GM18499 (cell line): ENCODE results near the gene NHS.

Experiments used
- ATAC-seq: cut with Tn5 transposase; IDR thresholded peaks from one replicate; pipeline ENCODE4 v1.9.1; 2021; ENCODE audit warnings: moderate number of reproducible peaks; ENCODE audit not compliant: insufficient read depth, unreplicated experiment

The NHS gene

GRCh38 chrX:17605676-17606075, 230.7 kb downstream of the NHS start:
- no peak for ATAC-seq

- no peak for ATAC-seq
Measured at GRCh38 chrX:17606231-17606630, 231.2 kb downstream of the NHS start.

GRCh38 chrX:17608888-17609287, 233.9 kb downstream of the NHS start:
- ATAC-seq, result no peak

GRCh38 chrX:17610788-17611187, 235.8 kb downstream of the NHS start:
- ATAC-seq, result no peak

GRCh38 chrX:17613979-17614588, 239.1 kb downstream of the NHS start:
- ATAC-seq, result no peak

GRCh38 chrX:17616936-17617335, 241.9 kb downstream of the NHS start:
- no peak for ATAC-seq

- no peak for ATAC-seq
Measured at GRCh38 chrX:17617806-17618205, 242.8 kb downstream of the NHS start.

GRCh38 chrX:17621566-17622270, 246.7 kb downstream of the NHS start:
- no peak for ATAC-seq

GRCh38 chrX:17622331-17622730, 247.3 kb downstream of the NHS start:
- no peak for ATAC-seq

- ATAC-seq, result no peak
Measured at GRCh38 chrX:17623750-17624149, 248.8 kb downstream of the NHS start.

GRCh38 chrX:17627026-17627425, 252.0 kb downstream of the NHS start:
- no peak for ATAC-seq

- no peak for ATAC-seq
Measured at GRCh38 chrX:17628976-17629375, 254.0 kb downstream of the NHS start.

- no peak for ATAC-seq
Measured at GRCh38 chrX:17629519-17629918, 254.5 kb downstream of the NHS start.

GRCh38 chrX:17631647-17632046, 256.6 kb downstream of the NHS start:
- no peak for ATAC-seq

- ATAC-seq, result no peak
Measured at GRCh38 chrX:17632942-17633341, 257.9 kb downstream of the NHS start.

GRCh38 chrX:17633546-17633945, 258.5 kb downstream of the NHS start:
- no peak for ATAC-seq

- no peak for ATAC-seq
Measured at GRCh38 chrX:17634542-17635207, 259.7 kb downstream of the NHS start.

- no peak for ATAC-seq
Measured at GRCh38 chrX:17635231-17635630, 260.2 kb downstream of the NHS start.

GRCh38 chrX:17637235-17637634, 262.2 kb downstream of the NHS start:
- ATAC-seq, result no peak

GRCh38 chrX:17638731-17639130, 263.7 kb downstream of the NHS start:
- no peak for ATAC-seq

GRCh38 chrX:17642891-17643290, 267.9 kb downstream of the NHS start:
- no peak for ATAC-seq

GRCh38 chrX:17643528-17643927, 268.5 kb downstream of the NHS start:
- no peak for ATAC-seq
